Peyer's patch (tissue), 4 donors: Measurements from ENCODE around the gene P2RY8. TPM values are rescaled to one million over a fixed set of nuclear protein-coding genes. Genes with fewer than 3 reads are reported as not detected.
"Not testable (repeated sequence)": the region's sequence is repeated elsewhere in the genome, so short reads cannot be mapped to it uniquely, and the experiment has no call there.

ENCODE experiments used
- DNase-seq, 3 donors: peaks; one replicate each; pipeline ENCODE4 v3.0.0-alpha.2; 2017 to 2019
- H3K27ac ChIP-seq, 4 donors: fragments of 200-600 bp; sonication (generic); one replicate each; pipeline ENCODE4 v1.5.1; 2016 to 2019
- H3K27me3 ChIP-seq, 2 donors: fragments of 200-600 bp; sonication (generic); one replicate each; pipeline ENCODE4 v1.5.1; 2019
- H3K36me3 ChIP-seq, 3 donors: fragments of 200-600 bp; sonication (generic); one replicate each; pipeline ENCODE4 v1.5.1; 2016 to 2019
- H3K4me1 ChIP-seq, 4 donors: fragments of 200-600 bp; sonication (generic); one replicate each; pipeline ENCODE4 v1.5.1; 2016 to 2019
- H3K4me3 ChIP-seq, 4 donors: fragments of 200-600 bp; sonication (generic); 1 replicate in 3 of 4; 2 replicates in 1 of 4; pipeline ENCODE4 v1.5.1; 2016 to 2019; ENCODE audit warnings: mild to moderate bottlenecking in 1 of 4
- H3K9me3 ChIP-seq, 4 donors: fragments of 200-600 bp; sonication (generic); one replicate each; pipeline ENCODE4 v1.5.1; 2016 to 2019; ENCODE audit warnings: mild to moderate bottlenecking in 1 of 4
- CTCF ChIP-seq, 6 experiments: fragments of 450-650 bp in 4 of 6; fragments of 200-600 bp in 2 of 6; sonication (generic) in 1 of 6; IDR thresholded peaks; one replicate each; pipeline ENCODE4 v1.5.1; 2017 to 2019; ENCODE audit warnings: antibody characterized with exemption in 6 of 6, mild to moderate bottlenecking in 3 of 6, moderate library complexity in 1 of 6
- POLR2A ChIP-seq, 2 donors: fragments of 450-650 bp; IDR thresholded peaks; one replicate each; pipeline ENCODE4 v1.5.1; 2017; ENCODE audit warnings: antibody characterized with exemption in 2 of 2, mild to moderate bottlenecking in 2 of 2, moderate library complexity in 2 of 2
- total RNA-seq, 4 donors: library from RNA; depleted of rRNA; stranded (reverse); fragments of >200 nt; gene quantifications; one replicate each; pipeline ENCODE4 v1.1.0, GENCODE V29; 2016

The P2RY8 gene
- total RNA-seq, 4 donors from 2014 or later, result 0.35 to 5.8 (median 1.2) TPM

- Histone ChIP-seq H3K36me3 (no peaks in the 10 kb centered on the region), H3K4me1 (no peaks in the 10 kb centered on the region), H3K27ac (no peak overlapping the region), H3K27me3 (no peaks in the 10 kb centered on the region), H3K4me3 (no peak overlapping the region), H3K9me3 (no peaks in the 10 kb centered on the region)
- TF ChIP-seq POLR2A (IDR thresholded peaks at IDR 0.05) (no peak), CTCF (IDR thresholded peaks at IDR 0.05) (no peak)
- DNase-seq, result no peak
These were observed 12.0 kb downstream of the P2RY8 start for GRCh38 chrX:1524874-1525582.

GRCh38 chrX:1522905-1523304 is 14.1 kb downstream of the P2RY8 start:
- not testable (repeated sequence) for H3K9me3 ChIP-seq, H3K36me3 ChIP-seq, DNase-seq, H3K27me3 ChIP-seq, H3K4me3 ChIP-seq, H3K4me1 ChIP-seq
- peak overlapping the region in 1 of 4 donors; percentile 64 for H3K27ac ChIP-seq

- H3K27ac ChIP-seq, result peak overlapping the region in 1 of 4 donors; percentile 64
- peak in 2 of 3 donors; percentile 90 to 91 for DNase-seq
- TF ChIP-seq POLR2A (IDR thresholded peaks at IDR 0.05) (no peak), CTCF (IDR thresholded peaks at IDR 0.05) (no peak)
These were observed 15.5 kb downstream of the P2RY8 start for GRCh38 chrX:1521459-1521956.

GRCh38 chrX:1520350-1520749 is 16.6 kb downstream of the P2RY8 start:
- no peak overlapping the region for H3K4me3 ChIP-seq
- H3K36me3 ChIP-seq, result no peaks in the 10 kb centered on the region
- no peaks in the 10 kb centered on the region for H3K9me3 ChIP-seq
- no peak for TF ChIP-seq POLR2A (IDR thresholded peaks at IDR 0.05)
- no peak for TF ChIP-seq CTCF (IDR thresholded peaks at IDR 0.05)
- no peaks in the 10 kb centered on the region for H3K4me1 ChIP-seq
- H3K27ac ChIP-seq, result no peak overlapping the region
- DNase-seq, result no peak
- no peaks in the 10 kb centered on the region for H3K27me3 ChIP-seq

More at GRCh38 chrX:1521459-1521956, 15.5 kb downstream of the P2RY8 start:
- Histone ChIP-seq H3K4me3 (peak overlapping the region in 1 of 4 donors; percentile 12), H3K4me1 (no peaks in the 10 kb centered on the region), H3K36me3 (no peaks in the 10 kb centered on the region), H3K27me3 (no peaks in the 10 kb centered on the region), H3K9me3 (no peaks in the 10 kb centered on the region)

GRCh38 chrX:1519022-1519497 is 17.9 kb downstream of the P2RY8 start:
- Histone ChIP-seq H3K4me3 (no peak overlapping the region), H3K36me3 (no peaks in the 10 kb centered on the region), H3K4me1 (no peaks in the 10 kb centered on the region), H3K27me3 (no peaks in the 10 kb centered on the region), H3K27ac (no peak overlapping the region), H3K9me3 (no peaks in the 10 kb centered on the region)
- DNase-seq, result no peak
- no peak for TF ChIP-seq POLR2A (IDR thresholded peaks at IDR 0.05)
- TF ChIP-seq CTCF (IDR thresholded peaks at IDR 0.05), result no peak

- H3K27me3 ChIP-seq, result no peaks in the 10 kb centered on the region
- DNase-seq, result no peak
- no peaks in the 10 kb centered on the region for H3K4me1 ChIP-seq
- no peak overlapping the region for H3K27ac ChIP-seq
- no peaks in the 10 kb centered on the region for H3K9me3 ChIP-seq
- no peaks in the 10 kb centered on the region for H3K36me3 ChIP-seq
- TF ChIP-seq CTCF (IDR thresholded peaks at IDR 0.05) (no peak), POLR2A (IDR thresholded peaks at IDR 0.05) (no peak)
- no peak overlapping the region for H3K4me3 ChIP-seq
These were observed 18.5 kb downstream of the P2RY8 start for GRCh38 chrX:1518512-1518911.
